Activated T-helper 1 cell treated with anti-CD3 and anti-CD28 coated beads, Interleukin-2, amount 50 U/mL, for 16 hours (primary cell): Measurements from ENCODE around the gene C9orf85.
"Not testable (repeated sequence)": the region's sequence is repeated elsewhere in the genome, so short reads cannot be mapped to it uniquely, and the experiment has no call there.

Source experiments
- DNase-seq, 2 donors: peaks; one replicate each; pipeline ENCODE4 v3.0.0-alpha.2; 2020; ENCODE audit warnings: low read depth in 1 of 2, low spot score in 1 of 2

C9orf85 gene

GRCh38 chr9:71937898-71938297 lies 26.5 kb downstream of the C9orf85 start:
- no peak for DNase-seq

- DNase-seq = no peak
Measured at GRCh38 chr9:71941060-71941568, 29.7 kb downstream of the C9orf85 start.

- no peak for DNase-seq
Measured at GRCh38 chr9:71941998-71942567, 30.6 kb downstream of the C9orf85 start.

- DNase-seq = no peak
Measured at GRCh38 chr9:71944754-71945375, 33.4 kb downstream of the C9orf85 start.

GRCh38 chr9:71954652-71955051 lies 43.2 kb downstream of the C9orf85 start:
- not testable (repeated sequence) for DNase-seq

GRCh38 chr9:71955300-71955915 lies 44.0 kb downstream of the C9orf85 start:
- DNase-seq = no peak

- DNase-seq = no peak
Measured at GRCh38 chr9:71962328-71962727, 50.9 kb downstream of the C9orf85 start.

GRCh38 chr9:71963471-71963996 lies 52.1 kb downstream of the C9orf85 start:
- not testable (repeated sequence) for DNase-seq

- DNase-seq = no peak
Measured at GRCh38 chr9:71965403-71965802, 54.0 kb downstream of the C9orf85 start.

GRCh38 chr9:71966601-71967000 lies 55.2 kb downstream of the C9orf85 start:
- DNase-seq = no peak

- no peak for DNase-seq
Measured at GRCh38 chr9:71968541-71969090, 57.2 kb downstream of the C9orf85 start.

GRCh38 chr9:71975833-71976232 lies 64.4 kb downstream of the C9orf85 start:
- DNase-seq = no peak

GRCh38 chr9:71977003-71977402 lies 65.6 kb downstream of the C9orf85 start:
- no peak for DNase-seq

GRCh38 chr9:71980266-71981190 lies 69.1 kb downstream of the C9orf85 start:
- no peak for DNase-seq

GRCh38 chr9:71981944-71982343 lies 70.5 kb downstream of the C9orf85 start:
- DNase-seq = no peak

GRCh38 chr9:71984403-71984802 lies 73.0 kb downstream of the C9orf85 start:
- DNase-seq = no peak

- no peak for DNase-seq
Measured at GRCh38 chr9:71984831-71985281, 73.4 kb downstream of the C9orf85 start.

- DNase-seq = no peak
Measured at GRCh38 chr9:71985297-71985911, 74.0 kb downstream of the C9orf85 start.

GRCh38 chr9:71986900-71987299 lies 75.5 kb downstream of the C9orf85 start:
- DNase-seq = no peak
